Loucy (cell line): ENCODE measurements around the gene RACGAP1.

Experiments
- CTCF ChIP-seq: fragments of 200-600 bp; sonication (generic); conservative IDR thresholded peaks from 2 replicates; pipeline ENCODE4 v1.5.1; 2014; ENCODE audit warnings: mild to moderate bottlenecking, antibody characterized with exemption, low read length
- EZH2phosphoT487 ChIP-seq: fragments of 200-600 bp; IDR thresholded peaks from 2 replicates; pipeline ENCODE4 v1.6.1; 2018; ENCODE audit warnings: antibody characterized with exemption, mild to moderate bottlenecking, moderate library complexity, borderline replicate concordance

- TF ChIP-seq CTCF (no peak), EZH2phosphoT487 (no peak)
Observed at GRCh38 chr12:49990273-49990672, 35.0 kb downstream of the RACGAP1 start.
